ENCODE results near the gene HGFAC. TPM values are rescaled to one million over a fixed set of nuclear protein-coding genes. Genes with fewer than 3 reads are reported as not detected.

HGFAC gene
- total RNA-seq, 1 experiment from 2014 or later: 0.10 TPM

DNA sequence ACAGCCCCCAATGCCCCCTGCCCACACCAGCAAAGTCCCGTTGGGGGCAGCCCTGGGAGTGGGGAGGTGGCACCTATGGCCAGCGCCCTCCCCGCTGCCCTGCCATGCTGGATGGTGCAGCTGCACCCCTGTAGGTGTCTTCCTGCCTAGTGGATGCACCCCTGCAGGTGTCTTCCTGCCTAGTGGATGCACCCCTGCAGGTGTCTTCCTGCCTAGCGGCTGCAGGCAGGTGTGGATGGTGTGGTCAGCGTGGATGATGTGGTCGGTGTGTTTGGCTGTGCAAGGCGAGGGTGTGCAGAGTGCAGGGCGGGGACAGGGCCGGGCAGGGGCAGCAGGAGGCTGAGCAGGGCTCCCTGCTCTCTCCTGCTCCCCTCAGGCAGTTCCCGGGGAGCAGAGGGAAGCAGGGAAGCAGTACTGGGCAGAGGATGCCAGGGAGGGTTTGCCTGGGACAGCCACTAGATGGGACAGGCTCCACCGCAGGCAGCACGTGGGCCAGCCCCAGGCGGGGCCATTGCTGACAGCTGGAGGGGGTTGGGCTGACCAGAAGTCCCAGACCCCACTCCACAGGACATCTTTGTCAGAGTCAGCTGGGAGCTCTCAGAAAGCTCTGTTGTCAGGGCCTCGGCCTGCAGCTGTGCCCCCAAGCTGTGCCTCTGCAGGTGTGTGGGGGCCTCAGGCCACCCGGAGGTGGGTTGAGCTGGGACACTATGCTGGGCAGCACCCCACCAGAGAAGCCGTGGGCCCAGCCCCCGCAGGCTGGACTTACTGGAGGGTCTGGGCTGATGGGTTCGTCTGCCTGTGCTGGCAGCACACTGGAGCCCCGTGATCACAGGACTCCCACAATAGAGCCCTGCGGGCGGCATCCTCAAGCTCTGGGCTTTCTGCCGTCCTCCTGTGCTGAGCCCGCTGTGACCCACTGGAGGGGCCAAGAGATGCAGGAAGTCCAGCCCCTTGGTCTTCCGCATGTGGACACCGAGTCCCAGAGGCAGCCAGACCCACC lies 45.1 kb downstream of the HGFAC start:
- no peak for DNase-seq (ENCODE audit: low spot score)

DNA sequence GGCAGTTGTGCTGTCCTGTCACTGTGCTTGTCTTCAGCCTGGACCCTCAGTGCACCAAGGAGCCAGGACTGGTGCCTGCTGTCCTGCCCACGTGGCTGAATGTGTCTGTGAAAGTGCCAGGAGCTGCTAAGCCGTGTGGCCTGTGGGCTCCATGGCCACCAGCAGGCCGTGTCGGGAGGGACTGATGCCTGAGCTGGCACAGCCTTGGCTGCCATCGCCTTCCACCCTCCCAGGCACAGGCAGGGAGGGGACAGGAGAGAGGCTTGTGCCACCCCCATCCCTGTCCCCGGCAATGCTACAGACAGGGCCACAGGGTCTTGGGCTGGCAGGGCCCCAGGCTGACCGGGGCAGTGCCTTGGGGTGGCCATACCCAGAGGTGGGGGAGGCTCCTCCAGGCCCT lies 46.1 kb downstream of the HGFAC start:
- no peak for DNase-seq (ENCODE audit: low spot score)

DNA sequence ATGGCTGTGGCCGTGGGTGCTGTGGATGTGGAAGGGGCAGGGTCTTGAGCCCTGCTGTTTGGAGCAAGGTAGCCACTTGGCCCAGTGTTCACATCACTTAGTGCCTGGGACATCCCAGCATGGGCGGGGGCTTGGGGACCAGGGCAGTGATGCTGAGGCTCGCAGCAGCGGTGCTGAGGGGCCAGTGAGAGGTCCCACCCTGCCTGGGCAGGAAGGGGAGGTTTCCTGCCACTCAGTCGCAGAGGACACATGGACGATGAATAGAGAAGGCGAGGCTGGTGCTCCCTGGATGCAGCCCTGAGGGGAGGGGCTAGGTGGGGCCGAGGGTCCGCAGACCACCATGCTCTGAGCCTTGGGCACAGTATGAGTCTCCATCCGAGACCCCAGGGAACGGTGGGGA lies 47.1 kb downstream of the HGFAC start:
- DNase-seq (ENCODE audit: low spot score): no peak

DNA sequence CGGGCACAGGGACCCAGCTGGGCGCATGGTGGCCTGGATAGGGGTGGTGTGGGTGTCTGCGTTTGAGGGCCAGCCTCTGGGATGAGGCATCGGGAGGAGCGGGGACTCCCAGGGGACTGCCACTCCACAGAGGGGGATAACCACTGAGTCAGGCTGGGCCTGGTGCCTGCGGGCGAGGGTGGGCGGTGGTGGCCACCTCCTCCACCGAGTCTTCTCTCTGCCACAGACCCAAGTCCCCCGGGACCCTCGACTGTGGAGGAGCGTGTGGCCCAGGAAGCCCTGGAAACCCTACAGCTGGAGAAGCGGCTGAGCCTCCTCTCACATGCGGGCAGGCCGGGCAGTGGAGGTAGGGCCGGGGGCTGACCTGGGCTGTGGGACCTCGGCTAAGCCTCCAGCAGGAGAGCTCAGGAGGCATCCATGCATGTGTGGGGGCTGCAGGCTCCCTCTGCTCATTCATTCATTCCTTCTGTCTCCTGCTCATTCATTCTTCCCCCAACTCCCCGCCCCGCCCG lies 47.7 kb downstream of the HGFAC start:
- DNase-seq (ENCODE audit: low spot score): no peak

DNA sequence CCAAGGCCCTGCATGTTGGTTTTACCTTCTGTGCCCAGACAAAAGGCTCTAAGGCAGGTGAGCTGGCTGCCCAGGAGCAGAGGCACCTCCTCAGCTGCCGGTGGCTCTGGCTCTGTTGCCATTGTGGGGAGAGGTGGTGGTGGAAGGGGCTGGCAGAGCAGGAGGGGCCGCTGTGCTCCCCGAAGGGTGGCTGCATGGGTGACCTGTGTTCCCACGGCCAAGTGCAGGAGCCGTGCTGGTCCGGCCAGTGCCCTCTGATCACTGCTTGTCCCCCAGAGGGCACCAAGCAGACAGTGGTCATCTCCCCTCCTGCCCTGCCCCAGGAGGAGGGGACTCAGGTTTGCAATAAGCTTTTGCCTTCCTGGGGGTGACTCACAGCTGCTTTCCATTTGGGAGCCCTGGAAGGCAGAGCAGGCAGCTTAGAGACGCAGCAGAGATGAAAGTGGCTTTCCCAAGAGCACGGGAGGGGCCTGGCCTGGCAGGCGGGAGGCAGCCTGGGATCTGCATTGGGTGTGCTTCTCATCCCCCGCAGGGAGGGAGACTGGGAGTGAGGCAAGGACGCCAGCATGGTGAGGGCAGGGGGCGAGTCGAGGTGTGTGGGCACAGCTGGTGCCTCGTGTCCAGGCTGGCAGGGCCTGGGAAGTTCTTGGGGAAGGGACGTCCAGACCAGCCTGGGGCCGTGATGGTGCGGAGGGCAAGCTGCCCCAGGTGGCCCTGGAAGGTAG lies 50.1 kb downstream of the HGFAC start:
- DNase-seq (ENCODE audit: low spot score): peak; percentile 44

DNA sequence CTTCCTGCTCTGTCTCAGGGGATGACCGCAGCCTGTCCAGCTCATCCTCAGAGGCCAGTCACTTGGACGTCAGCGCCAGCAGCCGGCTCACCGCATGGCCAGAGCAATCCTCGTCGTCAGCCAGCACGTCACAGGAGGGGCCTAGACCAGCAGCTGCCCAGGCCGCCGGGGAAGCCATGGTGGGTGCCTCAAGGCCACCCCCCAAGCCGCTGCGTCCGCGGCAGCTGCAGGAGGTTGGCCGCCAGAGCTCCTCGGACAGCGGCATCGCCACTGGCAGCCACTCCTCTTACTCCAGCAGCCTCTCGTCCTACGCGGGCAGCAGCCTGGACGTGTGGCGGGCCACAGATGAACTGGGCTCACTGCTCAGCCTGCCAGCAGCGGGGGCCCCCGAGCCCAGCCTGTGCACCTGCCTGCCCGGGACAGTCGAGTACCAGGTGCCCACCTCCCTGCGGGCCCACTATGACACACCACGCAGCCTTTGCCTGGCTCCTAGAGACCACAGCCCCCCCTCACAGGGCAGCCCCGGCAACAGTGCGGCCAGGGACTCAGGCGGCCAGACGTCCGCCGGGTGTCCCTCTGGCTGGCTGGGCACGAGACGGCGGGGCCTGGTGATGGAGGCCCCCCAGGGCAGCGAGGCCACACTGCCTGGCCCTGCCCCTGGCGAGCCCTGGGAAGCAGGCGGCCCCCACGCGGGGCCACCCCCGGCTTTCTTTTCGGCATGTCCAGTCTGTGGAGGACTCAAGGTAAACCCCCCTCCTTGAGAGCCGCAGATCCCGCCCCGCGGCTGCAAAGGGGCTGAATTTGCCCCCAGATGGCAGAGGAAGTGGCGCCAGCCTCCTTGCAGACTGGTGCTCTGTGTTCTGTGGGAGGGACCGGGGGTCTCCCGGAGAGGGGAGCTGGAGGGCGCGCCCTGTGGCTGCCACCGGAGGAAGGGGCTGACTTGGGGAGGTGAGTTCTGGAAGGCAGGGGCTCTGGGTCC lies 51.3 kb downstream of the HGFAC start:
- DNase-seq (ENCODE audit: low spot score): no peak

DNA sequence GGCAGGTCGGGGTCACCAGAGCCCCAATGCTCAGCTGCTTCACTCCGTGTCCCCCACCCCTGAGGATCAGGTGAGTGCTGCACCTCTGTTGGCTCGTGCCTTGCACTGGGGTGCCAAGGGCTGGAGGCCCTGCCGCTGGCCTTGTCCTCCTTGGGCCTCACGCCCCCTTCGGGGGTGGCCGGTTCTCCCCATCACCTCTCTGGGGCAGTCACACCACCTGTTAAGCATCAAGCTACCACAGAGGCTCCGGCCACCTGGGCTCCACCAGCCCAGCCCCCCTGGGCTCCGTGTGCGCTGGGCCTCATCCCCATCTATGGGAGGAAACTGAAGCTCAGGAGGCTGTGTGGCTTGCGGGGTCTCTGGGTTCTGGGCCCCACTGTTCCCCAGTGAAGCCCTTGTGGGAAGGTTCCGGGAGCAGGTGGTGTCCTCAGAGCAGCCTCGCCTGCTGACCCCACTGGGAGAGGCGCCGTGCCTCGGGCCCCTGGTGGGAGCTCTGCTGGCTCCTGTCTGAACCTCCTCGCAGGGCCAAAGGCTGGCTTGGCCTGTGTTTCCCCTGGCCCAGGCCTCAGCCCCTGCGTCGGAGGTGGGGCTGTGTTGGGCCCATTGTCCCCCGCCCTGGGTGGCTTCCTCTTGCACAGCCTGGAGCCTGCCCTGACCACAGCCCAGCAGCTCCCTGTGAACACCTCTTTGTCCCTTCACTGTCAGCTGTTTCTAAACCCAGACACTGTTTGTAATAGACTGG lies 52.1 kb downstream of the HGFAC start:
- DNase-seq (ENCODE audit: low spot score): no peak

DNA sequence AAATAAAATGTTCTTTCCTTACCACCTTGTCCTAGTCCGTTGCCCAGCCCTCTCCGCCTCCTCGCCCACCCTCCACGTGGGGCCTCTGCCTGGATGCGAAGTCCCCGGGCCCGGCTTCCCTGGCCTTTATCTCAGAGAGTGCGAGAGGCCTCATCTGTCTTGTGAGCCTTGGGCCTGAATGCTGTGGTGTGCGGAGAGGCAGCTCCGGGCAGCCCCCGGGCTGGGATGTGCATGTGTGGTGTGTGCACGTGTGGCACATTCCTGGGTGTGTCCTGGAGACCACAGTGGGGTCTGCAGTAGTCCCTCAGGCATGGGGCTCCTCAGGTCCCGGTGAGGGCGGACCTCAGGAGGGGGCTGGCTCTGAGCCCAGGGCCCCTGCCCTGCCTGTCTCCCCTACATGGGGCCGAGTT lies 52.7 kb downstream of the HGFAC start:
- no peak for DNase-seq (ENCODE audit: low spot score)

DNA sequence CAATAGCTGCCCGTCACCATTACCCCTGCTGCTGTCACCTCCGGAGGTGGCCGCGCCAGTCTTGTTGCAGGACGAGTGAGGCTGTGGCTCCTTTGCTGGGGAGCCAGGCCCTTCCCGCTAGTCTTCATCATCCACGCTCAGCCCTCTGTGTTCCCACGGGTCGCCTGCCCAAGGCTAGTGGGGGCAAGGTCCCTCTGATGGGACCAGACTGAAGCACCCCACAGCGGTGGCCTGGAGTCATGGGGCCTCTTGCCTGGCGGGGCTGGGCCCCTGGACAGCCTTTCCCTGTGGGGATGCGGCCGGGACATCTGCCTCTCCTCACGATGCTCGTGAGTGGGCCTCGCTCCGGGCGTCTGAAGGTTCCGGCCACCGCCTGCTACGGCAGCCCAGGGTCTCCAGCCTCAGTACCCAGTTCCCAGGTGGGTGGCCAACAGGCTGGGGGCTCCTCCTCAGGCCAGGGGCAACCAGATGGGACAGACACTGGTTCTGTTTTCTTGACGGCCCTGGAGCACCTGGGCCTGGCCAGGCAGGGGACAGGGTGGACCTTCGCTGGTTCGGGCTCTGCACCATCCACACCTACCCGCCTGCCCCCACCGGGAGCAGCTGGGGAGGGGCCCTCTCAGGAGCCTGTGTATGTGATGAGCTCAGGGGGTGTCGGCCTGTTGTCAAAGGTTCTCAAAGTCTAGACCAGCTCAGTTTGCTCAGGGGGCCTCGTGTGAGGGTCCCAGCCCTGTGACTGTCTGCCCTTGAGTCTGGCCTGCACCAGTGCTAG lies 53.6 kb downstream of the HGFAC start:
- DNase-seq (ENCODE audit: low spot score): no peak

DNA sequence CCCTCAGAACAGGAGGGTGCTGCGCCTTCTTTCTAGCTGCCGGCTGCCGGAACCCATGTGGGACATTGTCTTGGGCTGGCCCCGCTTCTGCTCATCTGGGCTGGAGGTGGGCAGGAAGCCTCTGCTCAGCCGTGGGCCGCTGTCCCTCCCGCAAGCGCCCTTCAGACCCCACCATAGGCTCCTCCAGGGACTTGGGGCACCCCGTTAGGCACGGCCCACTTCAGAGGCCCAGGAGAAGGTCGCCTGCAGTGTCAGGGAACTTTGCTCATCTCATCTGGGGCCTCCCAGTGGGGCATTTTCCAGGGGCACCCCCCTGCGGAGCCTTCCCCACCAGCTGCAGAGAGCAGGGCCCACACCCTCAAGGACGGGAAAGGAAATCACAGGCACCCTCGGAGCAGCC lies 54.3 kb downstream of the HGFAC start:
- DNase-seq (ENCODE audit: low spot score): no peak

DNA sequence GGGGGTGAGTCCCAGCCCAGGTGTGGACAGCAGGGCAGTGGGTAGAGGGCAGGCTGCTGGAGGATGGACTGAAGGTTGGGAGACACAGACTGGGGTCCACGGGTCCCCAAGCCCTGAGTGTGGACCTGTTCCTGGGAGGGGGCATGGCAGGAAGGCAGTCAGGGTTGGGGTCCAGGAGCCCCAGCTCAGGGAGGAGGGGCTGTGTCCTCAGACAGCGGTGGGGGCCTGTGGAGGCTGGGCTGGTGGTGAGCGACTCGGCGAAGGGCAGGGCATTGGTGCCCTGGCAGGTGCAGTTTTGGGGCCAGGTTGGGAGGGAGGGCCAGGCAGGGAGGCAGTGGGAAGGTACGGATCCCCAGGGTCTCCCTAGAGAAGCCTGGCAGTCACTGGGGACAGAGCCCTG lies 55.3 kb downstream of the HGFAC start:
- DNase-seq (ENCODE audit: low spot score): no peak

DNA sequence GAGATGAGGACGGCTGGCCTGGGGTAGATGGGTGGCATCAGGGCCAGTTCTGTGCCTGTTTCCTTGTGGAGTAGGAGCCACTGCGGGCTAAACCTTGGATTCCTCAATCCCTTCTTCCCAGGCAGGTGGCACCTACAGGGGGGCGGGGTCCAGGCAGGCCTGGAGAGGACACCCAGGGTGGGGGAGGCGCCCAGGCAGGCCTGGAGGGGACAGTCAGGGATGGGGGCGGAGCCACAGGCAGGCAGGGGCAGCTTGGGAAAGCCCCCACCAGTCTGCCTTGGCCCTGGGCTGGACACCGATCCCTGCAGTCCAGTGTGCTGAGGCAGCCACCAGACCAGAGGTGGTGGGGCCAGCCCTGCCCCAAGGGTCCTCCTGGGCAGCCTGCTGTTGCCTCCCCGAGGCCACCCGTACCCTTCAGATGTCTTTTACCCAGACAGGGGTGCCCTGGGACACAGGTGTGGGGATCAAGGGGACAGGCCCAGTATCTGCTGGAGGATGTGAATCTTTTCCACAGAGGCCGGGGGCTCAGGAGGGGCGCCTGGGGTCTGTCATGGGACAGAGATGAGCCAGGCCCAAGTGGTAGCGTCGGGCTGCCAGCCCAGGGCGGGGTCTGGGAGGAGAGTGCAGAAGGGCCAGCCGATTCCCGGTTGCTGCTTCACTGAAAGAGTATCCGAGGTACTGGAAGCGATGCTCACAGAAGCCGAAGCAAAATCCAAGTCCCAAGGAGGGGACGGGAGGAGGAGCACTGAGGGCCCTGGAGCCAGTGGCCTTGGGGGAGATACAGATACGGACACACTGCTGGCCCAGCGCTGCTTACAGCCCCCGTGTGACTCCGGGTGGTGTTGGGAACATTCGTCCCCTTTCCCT lies 56.0 kb downstream of the HGFAC start:
- DNase-seq (ENCODE audit: low spot score): no peak

DNA sequence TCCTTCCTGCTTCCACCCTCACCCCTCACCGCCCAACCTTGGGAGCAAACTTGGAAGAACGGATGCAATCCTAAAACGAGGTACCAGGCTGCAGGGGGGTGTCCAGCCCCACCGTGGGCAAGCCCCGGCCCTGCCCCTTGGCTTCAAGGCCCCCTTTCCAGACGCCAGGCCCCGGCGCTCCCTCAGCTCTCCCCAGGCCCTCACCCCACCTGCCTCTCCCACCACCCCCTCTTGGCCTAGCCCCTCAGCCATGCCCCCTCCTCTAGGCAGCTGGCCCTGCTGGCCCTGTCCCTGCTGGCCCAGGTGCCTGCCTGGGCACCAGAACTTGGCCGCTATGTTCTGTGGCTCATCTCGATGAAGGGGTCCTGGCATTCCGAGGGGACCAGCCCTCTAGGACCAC lies 56.6 kb downstream of the HGFAC start:
- DNase-seq (ENCODE audit: low spot score): no peak

Other genes with a start within 250 kb of the HGFAC start
- gene MSANTD1, start 192.8 kb upstream of the HGFAC start, total RNA-seq (2014; rRNA removed; shearing (Covaris generic)): 0.19 and 1.3 TPM in 2 replicates
- gene RGS12, start 148.9 kb upstream of the HGFAC start, total RNA-seq (2014; rRNA removed; shearing (Covaris generic)): 13.6 and 16.6 TPM in 2 replicates
- gene DOK7, start 21.3 kb downstream of the HGFAC start, total RNA-seq (2014; rRNA removed; shearing (Covaris generic)): 0.04 and 0.58 TPM in 2 replicates
- 257 and 281 TPM in 2 replicates for gene LRPAP1, start 90.5 kb downstream of the HGFAC start, total RNA-seq (2014; rRNA removed; shearing (Covaris generic))

All from H4 (cell line).